ENCODE data around the gene CDH13.

- TF ChIP-seq, protein P1, sequence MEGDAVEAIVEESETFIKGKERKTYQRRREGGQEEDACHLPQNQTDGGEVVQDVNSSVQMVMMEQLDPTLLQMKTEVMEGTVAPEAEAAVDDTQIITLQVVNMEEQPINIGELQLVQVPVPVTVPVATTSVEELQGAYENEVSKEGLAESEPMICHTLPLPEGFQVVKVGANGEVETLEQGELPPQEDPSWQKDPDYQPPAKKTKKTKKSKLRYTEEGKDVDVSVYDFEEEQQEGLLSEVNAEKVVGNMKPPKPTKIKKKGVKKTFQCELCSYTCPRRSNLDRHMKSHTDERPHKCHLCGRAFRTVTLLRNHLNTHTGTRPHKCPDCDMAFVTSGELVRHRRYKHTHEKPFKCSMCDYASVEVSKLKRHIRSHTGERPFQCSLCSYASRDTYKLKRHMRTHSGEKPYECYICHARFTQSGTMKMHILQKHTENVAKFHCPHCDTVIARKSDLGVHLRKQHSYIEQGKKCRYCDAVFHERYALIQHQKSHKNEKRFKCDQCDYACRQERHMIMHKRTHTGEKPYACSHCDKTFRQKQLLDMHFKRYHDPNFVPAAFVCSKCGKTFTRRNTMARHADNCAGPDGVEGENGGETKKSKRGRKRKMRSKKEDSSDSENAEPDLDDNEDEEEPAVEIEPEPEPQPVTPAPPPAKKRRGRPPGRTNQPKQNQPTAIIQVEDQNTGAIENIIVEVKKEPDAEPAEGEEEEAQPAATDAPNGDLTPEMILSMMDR (IDR thresholded peaks at IDR 0.05; ENCODE audit: poor library complexity, severe bottlenecking) = no peak
- no peak for TF ChIP-seq EP300 (conservative IDR thresholded peaks at IDR 0.05; ENCODE audit: poor library complexity, severe bottlenecking)
Observed at GRCh38 chr16:83738923-83739503, 1112.2 kb downstream of the CDH13 start.

Measured in neural cell (in vitro differentiated cells).